K562 (cell line): ENCODE measurements around the gene CARD14. TPM values are rescaled to one million over a fixed set of nuclear protein-coding genes. Genes with fewer than 3 reads are reported as not detected.

Experiments
- ARNT ChIP-seq, 2 experiments: fragments of 450-650 bp; IDR thresholded peaks; 2 replicates each; pipeline ENCODE4 v1.6.1; 2016; ENCODE audit warnings: mild to moderate bottlenecking in 1 of 2
- BDP1 ChIP-seq: IDR thresholded peaks from 3 replicates; pipeline ENCODE4 v1.6.1; 2011; ENCODE audit not compliant: insufficient read length, insufficient read depth
- CBX5 ChIP-seq: IDR thresholded peaks from 2 replicates; pipeline ENCODE4 v1.6.1; 2014; ENCODE audit warnings: low read depth, borderline replicate concordance
- ELK1 ChIP-seq: sonication (generic); formaldehyde crosslinking; IDR thresholded peaks from 2 replicates; pipeline ENCODE4 v1.8.1; 2022; ENCODE audit warnings: missing genetic modification reagents
- NCOR1 ChIP-seq: fragments of 450-650 bp; IDR thresholded peaks from 2 replicates; pipeline ENCODE4 v1.6.1; 2016; ENCODE audit warnings: mild to moderate bottlenecking, moderate library complexity
- NFE2 ChIP-seq: IDR thresholded peaks from 2 replicates; pipeline ENCODE4 v1.6.1; 2014; ENCODE audit warnings: antibody characterized with exemption, low read depth
- NFIX ChIP-seq: fragments of 250-450 bp; sonication (Bioruptor Pico); IDR thresholded peaks from 2 replicates; pipeline ENCODE4 v1.4.0; 2020; ENCODE audit warnings: low read depth, mild to moderate bottlenecking, moderate library complexity
- PHF8 ChIP-seq: fragments of 200-600 bp; sonication (generic); IDR thresholded peaks from 2 replicates; pipeline ENCODE4 v1.6.1; 2012; ENCODE audit warnings: mixed run types, mild to moderate bottlenecking, inconsistent platforms, low read length, moderate library complexity, borderline replicate concordance
- POLR2A ChIP-seq: fragments of 450-650 bp; conservative IDR thresholded peaks from 2 replicates; pipeline ENCODE4 v1.6.1; 2016
- RAD51 ChIP-seq: fragments of 450-650 bp; IDR thresholded peaks from 2 replicates; pipeline ENCODE4 v1.7.1; 2016; ENCODE audit warnings: low read depth, mild to moderate bottlenecking, borderline replicate concordance
- RREB1 ChIP-seq: fragments of 250-450 bp; sonication (Bioruptor Pico); IDR thresholded peaks from 2 replicates; pipeline ENCODE4 v1.4.0; 2020
- SIN3B ChIP-seq: fragments of 450-650 bp; IDR thresholded peaks from 2 replicates; pipeline ENCODE4 v1.6.1; 2017; ENCODE audit warnings: low read depth, mild to moderate bottlenecking, moderate library complexity
- SMAD1 ChIP-seq: fragments of 150-350 bp; IDR thresholded peaks from 2 replicates; pipeline ENCODE4 v1.6.1; 2014; ENCODE audit warnings: low read length, low read depth; ENCODE audit not compliant: partially characterized antibody
- SNRNP70 ChIP-seq: fragments of 200-400 bp; formaldehyde crosslinking; optimal IDR thresholded peaks from 2 replicates; pipeline ENCODE3; 2017; ENCODE audit warnings: low read depth, low read length
- TRIM28 ChIP-seq: fragments of 450-650 bp; IDR thresholded peaks from 2 replicates; pipeline ENCODE4 v1.6.1; 2017
- ZNF212 ChIP-seq: fragments of 450-650 bp; formaldehyde crosslinking; IDR thresholded peaks from 2 replicates; pipeline ENCODE4 v1.4.0; 2020; ENCODE audit warnings: mild to moderate bottlenecking
- ZNF217 ChIP-seq: sonication (generic); formaldehyde crosslinking; IDR thresholded peaks from 2 replicates; pipeline ENCODE4 v1.8.0; 2022; ENCODE audit warnings: mild to moderate bottlenecking, missing genetic modification reagents
- ZNF282 ChIP-seq: sonication (generic); formaldehyde crosslinking; IDR thresholded peaks from 2 replicates; pipeline ENCODE4 v1.8.1; 2023; ENCODE audit warnings: missing genetic modification reagents
- ZNF3 ChIP-seq: fragments of 250-450 bp; sonication (Bioruptor Pico); IDR thresholded peaks from 2 replicates; pipeline ENCODE4 v1.5.0; 2021; ENCODE audit warnings: mild to moderate bottlenecking, moderate library complexity
- ZNF324 ChIP-seq: fragments of 250-450 bp; sonication (Bioruptor Pico); IDR thresholded peaks from 2 replicates; pipeline ENCODE4 v1.4.0; 2020; ENCODE audit warnings: mild to moderate bottlenecking
- ZNF512 ChIP-seq: IDR thresholded peaks from 2 replicates; pipeline ENCODE4 v1.6.1; 2016; ENCODE audit warnings: missing genetic modification characterization, missing compliant biosample characterization
- ZNF589 ChIP-seq: fragments of 200-800 bp; sonication (Bioruptor generic); IDR thresholded peaks from 2 replicates; pipeline ENCODE4 v1.6.1; 2016; ENCODE audit warnings: low read depth, missing genetic modification characterization, missing compliant biosample characterization
- ZNF644 ChIP-seq: fragments of 200-800 bp; sonication (Bioruptor generic); IDR thresholded peaks from 2 replicates; pipeline ENCODE4 v1.6.1; 2016; ENCODE audit warnings: low read depth, missing genetic modification characterization, missing compliant biosample characterization
- ZNF717 ChIP-seq: fragments of 250-450 bp; sonication (Bioruptor Pico); IDR thresholded peaks from 2 replicates; pipeline ENCODE4 v1.5.0; 2021
- polyA plus RNA-seq, 8 experiments: library from polyadenylated mRNA; depleted of rRNA in 4 of 8; stranded (reverse) in 5 of 8; unstranded in 3 of 8; fragments of >200 nt; fragmentation: Nextera tagmentation in 2 of 8; fragmentation: Illumina TruSeq in 1 of 8; extraction: Ambion mirVana in 2 of 8; extraction: Trizol in 1 of 8; gene quantifications; 2 replicates each; pipeline versions ENCODE4 v1.2.1 to v1.2.3, GENCODE V29; 2011 to 2014; ENCODE audit warnings: inconsistent platforms in 1 of 8, missing spikeins in 1 of 8
- total RNA-seq, 7 experiments: library from RNA; depleted of rRNA in 6 of 7; stranded (reverse); fragments of >200 nt in 6 of 7; fragmentation: Illumina TruSeq in 2 of 7; extraction: Trizol in 2 of 7; gene quantifications; 2 replicates each; pipeline versions ENCODE4 v1.2.1 to v1.2.3, GENCODE V29; 2011 to 2021; ENCODE audit warnings: low replicate concordance in 1 of 7

Gene CARD14
- total and polyA plus RNA-seq, 9 of the 15 experiments (the other 6 are each of a cell fraction or from before 2014, with no cell fraction given), result not detected

GRCh38 chr17:80147035-80147822 is 22.6 kb upstream of the CARD14 start, which contains the start of gene EIF4A3 (continued):
- TF ChIP-seq ELK1 (CRISPR knock-in tag) (no peak), CBX5 (no peak), SMAD1 (peak; percentile 21), BDP1 (no peak), SIN3B (no peak), NFE2 (no peak), PHF8 (peak; percentile 96), NCOR1 (no peak), ZNF324 (CRISPR knock-in tag) (no peak), NFIX (no peak), ARNT (IDR thresholded peaks at IDR 0.05) (no peak), RREB1 (0 out of 2 replicates have a peak, but pooled peaks have one; percentile 35), ZNF212 (CRISPR knock-in tag) (no peak), ZNF3 (CRISPR knock-in tag) (no peak), SNRNP70 (no peak), ZNF589 (no peak), ZNF512 (tag) (no peak), TRIM28 (no peak), ZNF282 (no peak), ZNF717 (no peak), POLR2A (peak; percentile 91), ZNF217 (CRISPR knock-in tag) (no peak), RAD51 (peak; percentile 86), ZNF644 (tag) (no peak)
